PC-9 (cell line): ENCODE results near the gene TSHR.

Experiments used
- EZH2 ChIP-seq: fragments of 200-600 bp; sonication (generic); IDR thresholded peaks from 2 replicates; pipeline ENCODE4 v1.8.0; 2017; ENCODE audit warnings: antibody characterized with exemption, low read depth
- TF ChIP-seq, protein P1 (sequence below): fragments of 200-600 bp; sonication (generic); conservative IDR thresholded peaks from 2 replicates; pipeline ENCODE4 v1.6.1; 2017; ENCODE audit warnings: mixed run types, antibody characterized with exemption, mild to moderate bottlenecking, moderate library complexity

DNA sequence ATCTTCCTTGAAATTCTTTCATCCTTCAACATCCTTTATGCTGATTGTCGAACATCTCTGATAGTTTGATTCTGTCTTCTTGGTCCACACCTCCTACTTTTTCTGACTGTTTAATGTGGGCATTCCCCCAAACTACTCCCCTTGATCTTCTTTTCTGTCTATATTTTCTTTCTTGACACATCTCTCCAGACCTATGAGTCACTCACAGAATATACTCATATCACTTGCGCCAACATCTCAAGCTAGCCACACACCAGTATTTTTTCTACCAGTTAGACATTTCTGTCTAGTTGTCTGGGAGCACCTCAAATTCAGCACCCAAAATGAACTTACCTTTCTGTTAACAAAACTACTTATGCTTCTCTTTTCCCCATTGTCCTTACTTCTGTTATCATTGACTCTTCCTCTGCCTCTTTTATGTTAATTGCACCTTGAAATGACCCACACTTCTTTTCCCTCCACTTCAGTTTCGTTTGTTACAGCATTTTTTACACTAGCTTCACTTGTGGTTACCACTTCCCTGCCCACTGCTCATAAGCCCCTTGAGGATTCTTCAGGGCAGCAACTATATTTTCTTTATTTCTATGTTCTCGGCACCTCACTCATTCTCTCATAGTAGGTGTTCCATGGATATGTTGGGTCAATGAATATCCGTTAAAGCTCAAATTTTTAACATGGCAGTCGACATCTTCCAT is 33.5 kb downstream of the TSHR start:
- TF ChIP-seq, protein P1, sequence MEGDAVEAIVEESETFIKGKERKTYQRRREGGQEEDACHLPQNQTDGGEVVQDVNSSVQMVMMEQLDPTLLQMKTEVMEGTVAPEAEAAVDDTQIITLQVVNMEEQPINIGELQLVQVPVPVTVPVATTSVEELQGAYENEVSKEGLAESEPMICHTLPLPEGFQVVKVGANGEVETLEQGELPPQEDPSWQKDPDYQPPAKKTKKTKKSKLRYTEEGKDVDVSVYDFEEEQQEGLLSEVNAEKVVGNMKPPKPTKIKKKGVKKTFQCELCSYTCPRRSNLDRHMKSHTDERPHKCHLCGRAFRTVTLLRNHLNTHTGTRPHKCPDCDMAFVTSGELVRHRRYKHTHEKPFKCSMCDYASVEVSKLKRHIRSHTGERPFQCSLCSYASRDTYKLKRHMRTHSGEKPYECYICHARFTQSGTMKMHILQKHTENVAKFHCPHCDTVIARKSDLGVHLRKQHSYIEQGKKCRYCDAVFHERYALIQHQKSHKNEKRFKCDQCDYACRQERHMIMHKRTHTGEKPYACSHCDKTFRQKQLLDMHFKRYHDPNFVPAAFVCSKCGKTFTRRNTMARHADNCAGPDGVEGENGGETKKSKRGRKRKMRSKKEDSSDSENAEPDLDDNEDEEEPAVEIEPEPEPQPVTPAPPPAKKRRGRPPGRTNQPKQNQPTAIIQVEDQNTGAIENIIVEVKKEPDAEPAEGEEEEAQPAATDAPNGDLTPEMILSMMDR: no peak
- no peak for TF ChIP-seq EZH2
